NCI-H1417 treated with DMSO at 0.1 percent for 48 hours (cell line): ENCODE data around the gene PLCH1.
A peak's percentile ranks its signal among the peaks of the same experiment; 100 is the strongest.

Experiments
- DNase-seq: peaks from one replicate; lab custom pipeline; 2025; lab: John Stamatoyannopoulos, UW

Gene PLCH1

DNA sequence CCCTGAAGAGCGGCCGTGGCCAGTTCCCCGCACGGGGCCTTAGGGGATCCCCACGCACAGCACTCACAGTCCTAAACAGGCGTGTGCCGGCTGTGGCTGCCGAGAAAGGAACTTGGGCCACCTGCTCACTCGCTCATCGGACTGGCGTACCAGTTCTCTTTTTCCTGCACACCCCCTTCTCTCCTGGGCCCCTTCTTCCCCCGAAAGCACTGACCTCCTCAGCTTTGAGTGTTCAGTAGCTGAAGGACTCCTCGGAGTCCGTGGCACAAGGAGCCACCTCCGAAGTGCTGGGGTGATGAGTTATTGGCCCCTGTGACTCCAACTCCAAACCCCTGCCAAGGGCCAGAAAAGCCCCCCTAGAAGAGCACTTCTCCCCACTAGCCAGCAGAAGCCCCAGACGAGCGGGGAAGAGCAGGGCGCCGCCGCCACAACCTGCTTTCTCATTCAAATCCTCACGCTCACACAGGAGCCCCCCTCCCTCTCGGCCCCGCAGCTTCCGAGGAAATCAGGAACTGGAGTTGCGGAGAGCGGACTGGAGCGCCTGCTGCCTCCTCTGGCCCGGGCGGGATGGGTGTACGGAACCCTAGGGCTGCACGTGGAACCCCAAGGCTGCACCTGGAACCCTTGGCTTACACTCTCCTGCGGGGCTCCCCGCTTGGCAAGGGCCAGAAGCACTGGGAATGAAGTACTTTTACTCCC, at the start of gene PLCH1:
TSS of gene PLCH1 (minus strand) at position 446 of the 699 bp plus-strand sequence. CDS start 40,847 bp downstream, outside the sequence.
- DNase-seq = peak; percentile 51

GRCh38 chr3:155792532-155792931, 47.7 kb upstream of the PLCH1 start:
- DNase-seq = no peak

- no peak for DNase-seq
These were observed 46.3 kb upstream of the PLCH1 start for GRCh38 chr3:155791190-155791589.

GRCh38 chr3:155790272-155790925, 45.5 kb upstream of the PLCH1 start:
- DNase-seq = no peak

DNA sequence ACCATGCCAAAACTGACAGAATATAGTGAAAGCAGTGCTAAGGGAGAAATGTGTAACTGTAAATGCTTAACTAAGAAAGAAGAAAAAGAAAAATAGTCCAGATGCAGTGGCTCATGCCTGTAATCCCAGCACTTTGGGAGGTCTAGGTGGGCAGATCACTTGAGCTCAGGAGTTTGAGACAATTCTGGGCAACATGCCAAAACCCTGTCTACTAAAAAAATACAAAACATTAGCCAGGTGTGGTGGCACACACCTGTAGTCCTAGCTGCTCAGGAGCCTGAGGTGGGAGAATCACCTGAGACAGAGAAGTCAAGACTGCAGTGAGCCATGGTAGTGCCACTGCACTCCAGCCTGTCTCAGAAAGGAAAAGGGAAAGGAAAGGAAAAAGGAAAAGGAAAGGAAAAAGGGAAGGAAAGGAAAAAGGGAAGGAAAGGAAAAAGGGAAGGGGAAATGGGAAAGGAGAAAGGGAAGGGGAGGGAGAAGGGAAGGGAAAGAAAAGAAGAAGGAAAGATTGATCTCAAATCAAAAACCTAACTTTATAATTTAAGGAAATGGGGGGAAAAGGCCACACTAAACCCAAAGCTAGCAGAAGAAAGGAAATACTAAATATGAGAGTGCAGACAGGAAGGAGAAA, 40.9 kb upstream of the PLCH1 start:
- DNase-seq = no peak

DNA sequence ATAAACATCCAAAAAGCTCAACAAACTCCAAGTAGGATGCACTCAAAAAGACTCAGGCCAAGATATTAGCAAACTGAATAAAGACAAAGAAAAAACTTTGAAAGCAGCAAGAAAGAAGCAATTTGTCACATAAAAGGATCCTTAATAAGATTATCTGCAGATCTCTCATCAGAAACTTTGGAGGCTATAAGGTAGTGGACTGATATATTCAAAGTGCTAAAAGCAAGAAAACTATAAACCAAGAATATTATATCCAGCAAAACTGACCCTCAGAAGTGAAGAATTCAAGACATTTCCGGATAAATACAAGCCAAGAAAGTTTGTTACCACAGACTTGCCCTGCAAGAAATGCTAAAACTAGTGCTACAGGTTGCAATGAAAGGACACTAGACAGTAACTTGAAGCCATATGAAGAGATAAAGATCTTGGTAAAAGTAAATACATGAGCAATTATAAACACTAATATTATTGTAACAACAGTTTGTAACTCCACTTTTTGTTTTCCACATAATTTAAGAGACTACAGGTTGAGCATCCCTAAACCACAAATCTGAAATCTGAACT, 37.6 kb upstream of the PLCH1 start:
- DNase-seq = no peak

GRCh38 chr3:155780291-155780690, 35.4 kb upstream of the PLCH1 start:
- DNase-seq = no peak

GRCh38 chr3:155778462-155778861, 33.6 kb upstream of the PLCH1 start:
- no peak for DNase-seq

- no peak for DNase-seq
These were observed 27.9 kb upstream of the PLCH1 start for GRCh38 chr3:155772801-155773200.

DNA sequence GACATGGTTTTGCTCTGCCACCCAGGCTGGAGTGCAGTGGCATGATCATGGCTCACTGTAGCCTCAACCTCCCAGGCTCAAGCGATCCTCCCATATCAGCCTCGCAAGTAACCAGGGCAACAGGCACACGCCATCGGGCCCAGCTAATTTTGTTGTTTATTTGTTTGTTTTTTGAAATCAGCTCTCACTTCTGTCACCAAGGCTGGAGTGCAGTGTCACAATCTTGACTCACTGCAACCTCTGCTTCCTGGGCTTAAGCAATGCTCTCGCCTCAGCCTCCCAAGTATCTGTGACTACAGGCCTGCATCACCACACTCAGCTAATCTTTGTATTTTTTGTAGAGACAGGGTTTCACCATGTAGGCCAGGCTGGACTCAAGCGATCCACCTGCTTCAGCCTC, 26.3 kb upstream of the PLCH1 start:
- DNase-seq = no peak

GRCh38 chr3:155766206-155766605, 21.3 kb upstream of the PLCH1 start:
- no peak for DNase-seq

DNA sequence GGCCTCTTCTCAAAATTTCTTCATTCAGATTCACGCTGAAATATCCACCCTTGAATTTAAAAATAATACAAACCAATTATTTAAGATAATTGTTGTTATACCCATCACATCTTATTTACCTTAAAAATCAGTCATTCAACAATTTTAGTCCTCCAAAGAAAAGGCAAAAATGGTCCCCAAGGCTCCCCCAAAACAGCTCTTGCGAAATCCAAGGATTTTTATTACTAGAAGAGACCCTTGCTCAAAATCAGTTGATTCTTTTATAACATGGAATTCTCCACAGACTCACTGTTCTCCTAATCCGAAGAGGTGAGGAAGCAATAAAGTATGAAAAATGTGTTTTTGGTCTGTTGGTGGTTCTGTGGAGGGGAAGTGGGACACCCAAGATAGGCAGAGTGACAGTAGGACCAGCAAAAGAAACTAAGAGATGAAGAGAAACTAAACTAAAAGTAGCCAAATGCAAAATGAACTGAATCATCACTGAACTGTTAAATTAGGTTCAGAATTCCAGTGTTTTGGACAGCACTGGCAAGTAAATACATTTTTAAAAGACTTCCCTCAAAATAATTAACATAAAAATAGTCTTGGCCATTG, 19.1 kb upstream of the PLCH1 start:
- DNase-seq = no peak

- no peak for DNase-seq
These were observed 15.8 kb upstream of the PLCH1 start for GRCh38 chr3:155760653-155761052.

DNA sequence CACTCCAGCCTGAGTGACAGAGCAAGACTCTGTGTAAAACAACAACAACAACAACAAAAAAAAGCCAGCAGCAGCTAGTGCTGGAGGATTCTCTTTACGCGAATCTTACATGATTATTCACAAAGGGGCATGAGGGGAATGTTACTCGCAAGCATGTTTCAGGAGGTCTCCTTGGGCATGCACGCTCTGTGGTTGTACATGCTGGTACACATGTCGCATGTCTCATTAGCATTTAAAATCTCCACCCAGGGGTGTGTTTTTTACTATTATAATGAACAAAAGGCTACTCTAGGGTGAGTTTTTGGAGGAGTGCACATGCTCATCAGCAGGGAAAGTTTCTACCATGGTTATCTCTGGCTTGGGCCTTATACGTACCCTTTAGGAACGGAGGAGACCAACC, 12.7 kb upstream of the PLCH1 start:
- no peak for DNase-seq

- peak; percentile 31 for DNase-seq
These were observed 8.3 kb upstream of the PLCH1 start for GRCh38 chr3:155753038-155753639.

DNA sequence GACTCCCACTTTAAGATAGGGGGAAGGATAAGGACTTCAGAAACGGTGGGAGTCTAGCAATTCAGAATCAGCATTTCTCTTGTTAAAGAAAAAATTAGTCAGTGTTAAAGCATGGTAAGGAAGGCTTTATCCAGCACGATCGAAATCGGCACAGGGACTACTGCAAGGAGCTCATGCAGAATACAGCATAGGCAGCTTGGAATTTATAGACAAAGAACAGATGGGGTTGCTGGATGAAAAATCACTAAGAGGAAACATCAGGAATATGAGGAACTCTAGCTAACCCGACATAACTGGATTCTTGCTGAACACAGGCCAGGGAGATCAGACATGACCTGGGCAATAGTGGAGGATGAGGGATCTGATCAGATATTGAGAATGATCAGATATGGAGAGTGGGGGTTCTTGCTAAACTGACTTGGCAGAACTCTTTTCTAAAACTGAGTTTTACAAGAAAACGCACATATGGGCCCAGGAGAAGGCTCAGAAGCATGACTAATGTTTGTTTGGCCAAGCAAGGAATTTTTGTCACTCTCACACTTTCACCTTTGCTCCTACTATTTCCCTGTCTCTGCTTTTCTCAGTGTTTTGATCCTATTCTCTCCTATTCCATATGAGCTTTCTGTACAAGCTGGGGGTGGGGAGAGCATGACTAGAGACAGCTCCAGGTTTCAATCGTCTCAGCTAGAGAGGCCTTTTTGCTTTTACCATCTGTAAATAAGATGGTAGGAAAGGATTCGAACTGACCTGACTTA, 3.9 kb upstream of the PLCH1 start:
- DNase-seq = no peak

- DNase-seq = no peak
These were observed 3.0 kb upstream of the PLCH1 start for GRCh38 chr3:155747946-155748290.

DNA sequence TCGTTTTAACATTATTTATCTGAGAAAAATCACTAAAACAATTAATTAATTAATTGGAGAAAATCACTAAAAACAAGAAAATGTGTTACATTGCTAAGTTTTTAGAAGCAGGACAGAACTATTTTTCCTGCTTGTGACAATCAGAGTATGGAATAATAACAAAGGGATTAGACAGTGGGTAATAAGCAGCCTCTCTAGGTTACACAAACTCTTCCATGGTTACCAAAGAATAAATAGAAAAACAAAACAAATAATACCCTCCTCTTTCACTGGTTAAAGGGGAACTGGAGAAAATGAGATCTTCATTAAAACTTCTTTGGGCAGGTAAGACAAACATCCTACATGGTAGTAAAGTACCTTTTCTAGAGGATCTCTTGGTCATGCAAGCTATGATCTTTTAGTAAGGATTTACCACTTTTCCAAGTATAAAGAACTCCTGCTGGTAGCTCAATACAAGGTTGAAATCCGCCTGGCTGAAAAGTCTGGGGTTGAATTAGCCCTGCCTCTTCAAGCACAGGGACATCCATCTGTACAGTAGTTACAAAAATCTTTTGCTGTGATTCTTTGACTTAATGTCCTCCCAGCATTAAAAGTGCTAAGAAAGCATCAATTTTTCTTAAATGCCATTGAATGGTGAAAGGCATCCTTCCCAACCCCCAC, 2.5 kb upstream of the PLCH1 start:
- no peak for DNase-seq

- no peak for DNase-seq
These were observed 1.8 kb upstream of the PLCH1 start for GRCh38 chr3:155746703-155747102.

DNA sequence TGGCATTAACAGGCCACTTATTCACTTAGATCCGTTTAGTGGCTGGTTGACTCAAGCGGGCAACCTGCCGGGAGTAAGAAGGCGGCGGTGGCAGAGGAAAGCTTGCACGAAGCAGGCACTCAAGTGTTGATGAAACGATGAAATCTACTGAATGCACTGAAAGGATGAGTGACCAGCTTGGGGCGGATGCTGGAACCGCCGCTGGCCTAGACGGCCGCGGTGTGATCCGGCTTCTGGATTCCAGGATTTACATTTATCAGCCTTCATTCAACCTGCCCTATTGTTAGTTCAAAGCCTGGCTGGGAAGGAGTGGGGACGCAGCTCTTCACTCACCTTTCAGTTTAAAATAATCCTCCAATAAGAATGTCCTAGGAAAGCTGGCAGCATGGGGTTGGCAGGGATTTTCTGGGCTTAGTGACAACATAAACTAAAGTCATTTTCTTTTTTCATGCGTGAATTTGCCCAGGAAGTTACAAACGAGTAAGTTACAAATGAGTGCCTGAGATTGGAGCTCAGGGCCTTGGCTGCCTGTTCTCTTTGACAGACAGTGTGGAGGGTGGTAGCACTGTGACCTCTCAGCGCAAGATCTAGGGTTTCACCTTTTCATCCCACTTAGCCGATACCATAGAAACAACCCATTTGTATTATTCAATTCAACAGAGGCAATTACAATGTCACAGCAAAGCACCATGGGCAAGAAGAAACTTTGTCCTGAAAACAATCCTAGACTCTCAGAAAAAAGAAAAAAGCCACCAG, 1.1 kb upstream of the PLCH1 start:
- DNase-seq = no peak
